Measurements from ENCODE around the gene LRATD1.

DNA sequence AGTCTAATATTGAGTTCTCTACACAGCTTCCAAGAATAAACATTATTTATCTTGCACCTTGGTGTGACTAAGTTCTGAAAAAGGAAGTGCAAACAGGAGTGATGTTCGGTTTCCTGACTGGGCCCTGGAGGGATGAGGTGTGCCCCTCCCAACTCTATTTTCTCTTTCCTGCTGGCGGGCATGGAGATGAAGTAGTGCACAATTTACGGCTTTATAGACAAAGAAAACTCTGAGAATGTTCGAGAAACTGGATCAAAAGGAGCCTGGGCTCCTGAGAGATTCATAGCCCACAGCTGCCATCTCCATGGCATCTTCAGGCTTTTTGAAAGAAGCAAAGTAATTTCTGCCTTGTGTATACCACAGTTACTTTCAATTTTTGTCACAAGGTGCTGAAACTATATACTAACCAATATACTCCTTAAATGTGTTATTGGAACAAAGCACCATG, 22.3 kb downstream of the LRATD1 start:
- TF ChIP-seq, protein P1, sequence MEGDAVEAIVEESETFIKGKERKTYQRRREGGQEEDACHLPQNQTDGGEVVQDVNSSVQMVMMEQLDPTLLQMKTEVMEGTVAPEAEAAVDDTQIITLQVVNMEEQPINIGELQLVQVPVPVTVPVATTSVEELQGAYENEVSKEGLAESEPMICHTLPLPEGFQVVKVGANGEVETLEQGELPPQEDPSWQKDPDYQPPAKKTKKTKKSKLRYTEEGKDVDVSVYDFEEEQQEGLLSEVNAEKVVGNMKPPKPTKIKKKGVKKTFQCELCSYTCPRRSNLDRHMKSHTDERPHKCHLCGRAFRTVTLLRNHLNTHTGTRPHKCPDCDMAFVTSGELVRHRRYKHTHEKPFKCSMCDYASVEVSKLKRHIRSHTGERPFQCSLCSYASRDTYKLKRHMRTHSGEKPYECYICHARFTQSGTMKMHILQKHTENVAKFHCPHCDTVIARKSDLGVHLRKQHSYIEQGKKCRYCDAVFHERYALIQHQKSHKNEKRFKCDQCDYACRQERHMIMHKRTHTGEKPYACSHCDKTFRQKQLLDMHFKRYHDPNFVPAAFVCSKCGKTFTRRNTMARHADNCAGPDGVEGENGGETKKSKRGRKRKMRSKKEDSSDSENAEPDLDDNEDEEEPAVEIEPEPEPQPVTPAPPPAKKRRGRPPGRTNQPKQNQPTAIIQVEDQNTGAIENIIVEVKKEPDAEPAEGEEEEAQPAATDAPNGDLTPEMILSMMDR (tag by site-specific recombination; IDR thresholded peaks at IDR 0.05): no peak
- TF ChIP-seq ZNF37A (tag by site-specific recombination; IDR thresholded peaks at IDR 0.05): no peak
- no peak for TF ChIP-seq ZNF132 (tag by site-specific recombination; IDR thresholded peaks at IDR 0.05; ENCODE audit: borderline replicate concordance)
- no peak for TF ChIP-seq ZNF701 (tag by site-specific recombination; IDR thresholded peaks at IDR 0.05)
- no peak for TF ChIP-seq YY1 (tag by site-specific recombination; IDR thresholded peaks at IDR 0.05)
- TF ChIP-seq KLF16 (tag by site-specific recombination; IDR thresholded peaks at IDR 0.05): no peak
- no peak for TF ChIP-seq ZNF654 (tag by site-specific recombination; IDR thresholded peaks at IDR 0.05; ENCODE audit: low read depth)
- no peak for TF ChIP-seq ZNF292 (tag by site-specific recombination; IDR thresholded peaks at IDR 0.05; ENCODE audit: borderline replicate concordance, low read depth)
- TF ChIP-seq, protein P2, sequence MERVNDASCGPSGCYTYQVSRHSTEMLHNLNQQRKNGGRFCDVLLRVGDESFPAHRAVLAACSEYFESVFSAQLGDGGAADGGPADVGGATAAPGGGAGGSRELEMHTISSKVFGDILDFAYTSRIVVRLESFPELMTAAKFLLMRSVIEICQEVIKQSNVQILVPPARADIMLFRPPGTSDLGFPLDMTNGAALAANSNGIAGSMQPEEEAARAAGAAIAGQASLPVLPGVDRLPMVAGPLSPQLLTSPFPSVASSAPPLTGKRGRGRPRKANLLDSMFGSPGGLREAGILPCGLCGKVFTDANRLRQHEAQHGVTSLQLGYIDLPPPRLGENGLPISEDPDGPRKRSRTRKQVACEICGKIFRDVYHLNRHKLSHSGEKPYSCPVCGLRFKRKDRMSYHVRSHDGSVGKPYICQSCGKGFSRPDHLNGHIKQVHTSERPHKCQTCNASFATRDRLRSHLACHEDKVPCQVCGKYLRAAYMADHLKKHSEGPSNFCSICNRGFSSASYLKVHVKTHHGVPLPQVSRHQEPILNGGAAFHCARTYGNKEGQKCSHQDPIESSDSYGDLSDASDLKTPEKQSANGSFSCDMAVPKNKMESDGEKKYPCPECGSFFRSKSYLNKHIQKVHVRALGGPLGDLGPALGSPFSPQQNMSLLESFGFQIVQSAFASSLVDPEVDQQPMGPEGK (tag by site-specific recombination; IDR thresholded peaks at IDR 0.05): no peak
- TF ChIP-seq, protein P3, sequence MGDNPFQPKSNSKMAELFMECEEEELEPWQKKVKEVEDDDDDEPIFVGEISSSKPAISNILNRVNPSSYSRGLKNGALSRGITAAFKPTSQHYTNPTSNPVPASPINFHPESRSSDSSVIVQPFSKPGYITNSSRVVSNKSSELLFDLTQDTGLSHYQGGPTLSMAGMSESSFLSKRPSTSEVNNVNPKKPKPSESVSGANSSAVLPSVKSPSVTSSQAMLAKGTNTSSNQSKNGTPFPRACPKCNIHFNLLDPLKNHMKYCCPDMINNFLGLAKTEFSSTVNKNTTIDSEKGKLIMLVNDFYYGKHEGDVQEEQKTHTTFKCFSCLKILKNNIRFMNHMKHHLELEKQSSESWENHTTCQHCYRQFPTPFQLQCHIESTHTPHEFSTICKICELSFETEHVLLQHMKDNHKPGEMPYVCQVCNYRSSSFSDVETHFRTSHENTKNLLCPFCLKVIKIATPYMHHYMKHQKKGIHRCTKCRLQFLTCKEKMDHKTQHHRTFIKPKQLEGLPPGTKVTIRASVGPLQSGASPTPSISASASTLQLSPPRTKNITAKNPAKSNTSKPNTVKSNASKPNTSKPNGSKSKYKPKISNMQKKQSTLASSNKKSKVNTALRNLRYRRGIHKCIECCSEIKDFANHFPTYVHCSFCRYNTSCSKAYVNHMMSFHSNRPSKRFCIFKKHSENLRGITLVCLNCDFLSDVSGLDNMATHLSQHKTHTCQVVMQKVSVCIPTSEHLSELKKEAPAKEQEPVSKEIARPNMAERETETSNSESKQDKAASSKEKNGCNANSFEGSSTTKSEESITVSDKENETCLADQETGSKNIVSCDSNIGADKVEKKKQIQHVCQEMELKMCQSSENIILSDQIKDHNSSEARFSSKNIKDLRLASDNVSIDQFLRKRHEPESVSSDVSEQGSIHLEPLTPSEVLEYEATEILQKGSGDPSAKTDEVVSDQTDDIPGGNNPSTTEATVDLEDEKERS (tag by site-specific recombination; IDR thresholded peaks at IDR 0.05): no peak
- TF ChIP-seq TRIM28 (IDR thresholded peaks at IDR 0.05; ENCODE audit: borderline replicate concordance, low read length): no peak
- no peak for TF ChIP-seq BCL11B (tag by site-specific recombination; IDR thresholded peaks at IDR 0.05; ENCODE audit: low read depth)
- no peak for TF ChIP-seq ZNF585B (tag by site-specific recombination; IDR thresholded peaks at IDR 0.05)
- TF ChIP-seq ZNF544 (tag by site-specific recombination; IDR thresholded peaks at IDR 0.05): no peak

Measured in HEK293 (cell line).